ENCODE data around the gene CSMD2. TPM values are rescaled to one million over a fixed set of nuclear protein-coding genes. Genes with fewer than 3 reads are reported as not detected.

Gene CSMD2
- total and polyA plus RNA-seq, 2 of the 8 experiments (the other 6 are each of a cell fraction or from before 2014, with no cell fraction given): 7.0 to 14.7 TPM

GRCh38 chr1:34101151-34101550 lies 63.9 kb downstream of the CSMD2 start (continued):
- TF ChIP-seq, protein P1, sequence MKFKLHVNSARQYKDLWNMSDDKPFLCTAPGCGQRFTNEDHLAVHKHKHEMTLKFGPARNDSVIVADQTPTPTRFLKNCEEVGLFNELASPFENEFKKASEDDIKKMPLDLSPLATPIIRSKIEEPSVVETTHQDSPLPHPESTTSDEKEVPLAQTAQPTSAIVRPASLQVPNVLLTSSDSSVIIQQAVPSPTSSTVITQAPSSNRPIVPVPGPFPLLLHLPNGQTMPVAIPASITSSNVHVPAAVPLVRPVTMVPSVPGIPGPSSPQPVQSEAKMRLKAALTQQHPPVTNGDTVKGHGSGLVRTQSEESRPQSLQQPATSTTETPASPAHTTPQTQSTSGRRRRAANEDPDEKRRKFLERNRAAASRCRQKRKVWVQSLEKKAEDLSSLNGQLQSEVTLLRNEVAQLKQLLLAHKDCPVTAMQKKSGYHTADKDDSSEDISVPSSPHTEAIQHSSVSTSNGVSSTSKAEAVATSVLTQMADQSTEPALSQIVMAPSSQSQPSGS (IDR thresholded peaks at IDR 0.05; ENCODE audit: low read length): no peak
- TF ChIP-seq SP2 (IDR thresholded peaks at IDR 0.05; ENCODE audit: low read length) (no peak), KDM1A (IDR thresholded peaks at IDR 0.05; ENCODE audit: borderline replicate concordance, low read length) (no peak), SP1 (IDR thresholded peaks at IDR 0.05; ENCODE audit: low read depth, low read length) (no peak), TBP (IDR thresholded peaks at IDR 0.05; ENCODE audit: low read depth, low read length) (no peak), TAF7 (optimal IDR thresholded peaks at IDR 0.05; ENCODE audit: borderline replicate concordance, low read depth, low read length) (no peak), KDM5A (IDR thresholded peaks at IDR 0.05; ENCODE audit: low read length) (no peak), CBX8 (IDR thresholded peaks at IDR 0.05; ENCODE audit: borderline replicate concordance, low read depth, low read length) (no peak), JUND (IDR thresholded peaks at IDR 0.05; ENCODE audit: low read length) (no peak), EGR1 (IDR thresholded peaks at IDR 0.05; ENCODE audit: borderline replicate concordance, low read depth, low read length) (no peak)
